ENCODE results near the gene LRRC7.
A peak's percentile ranks its signal among the peaks of the same experiment; 100 is the strongest.

LRRC7 gene

DNA sequence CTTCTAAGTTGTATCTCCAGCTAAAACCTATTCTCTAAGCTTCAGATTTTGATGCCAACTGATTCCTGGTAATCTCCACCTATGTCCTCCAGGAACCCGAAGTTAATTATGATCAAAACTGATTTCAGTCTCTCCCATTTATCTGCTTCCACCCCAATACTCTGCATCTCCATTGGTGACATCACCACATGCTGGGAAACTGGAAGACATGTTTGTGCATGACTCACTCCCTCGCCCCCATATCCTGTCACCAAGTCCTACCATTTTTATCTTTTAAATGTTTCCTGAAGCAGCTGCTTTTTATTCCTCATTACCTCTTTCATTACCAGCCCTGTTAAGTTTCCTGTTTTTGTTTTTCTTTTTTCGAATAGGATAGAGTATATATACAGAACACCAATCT lies 409.2 kb downstream of the LRRC7 start:
- no peak for DNase-seq (ENCODE audit: low spot score)

DNA sequence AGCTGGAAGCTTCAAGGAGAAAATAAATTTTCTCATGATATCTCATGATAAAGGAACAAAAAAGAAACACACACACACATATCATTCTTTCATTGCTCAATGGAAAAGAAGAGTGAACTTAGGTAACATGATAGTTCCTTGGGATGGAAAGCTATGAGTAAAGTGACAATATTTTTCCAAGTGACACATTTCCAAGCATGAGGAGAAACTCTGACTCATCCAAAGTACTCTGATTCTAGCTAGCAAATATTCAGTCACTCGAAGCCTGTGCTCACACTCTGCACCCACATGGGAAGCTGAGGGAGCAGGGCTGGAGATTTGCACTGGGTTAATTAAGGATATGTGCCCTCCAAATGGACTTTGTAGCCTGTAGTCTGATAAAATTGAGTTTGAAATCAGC lies 415.3 kb downstream of the LRRC7 start:
- peak; percentile 76 for DNase-seq (ENCODE audit: low spot score)

DNA sequence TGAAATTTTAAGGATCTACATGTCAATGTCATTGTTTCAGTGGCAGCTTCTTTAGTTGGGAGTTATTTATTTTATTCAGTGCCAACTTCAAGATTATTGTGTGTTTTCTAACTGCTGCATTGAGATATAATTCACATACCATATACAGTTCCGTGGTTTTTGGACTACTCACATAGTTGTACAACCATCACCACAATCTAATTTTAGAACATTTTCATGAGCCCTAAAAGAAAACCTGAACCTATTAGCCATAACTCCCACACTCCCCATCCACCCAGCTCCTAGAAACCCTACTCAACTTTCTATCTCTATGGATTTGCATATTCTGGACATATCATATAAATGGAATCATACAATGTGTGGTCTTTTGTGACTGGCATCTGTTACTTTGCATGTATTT lies 417.7 kb downstream of the LRRC7 start:
- DNase-seq (ENCODE audit: low spot score), result no peak

DNA sequence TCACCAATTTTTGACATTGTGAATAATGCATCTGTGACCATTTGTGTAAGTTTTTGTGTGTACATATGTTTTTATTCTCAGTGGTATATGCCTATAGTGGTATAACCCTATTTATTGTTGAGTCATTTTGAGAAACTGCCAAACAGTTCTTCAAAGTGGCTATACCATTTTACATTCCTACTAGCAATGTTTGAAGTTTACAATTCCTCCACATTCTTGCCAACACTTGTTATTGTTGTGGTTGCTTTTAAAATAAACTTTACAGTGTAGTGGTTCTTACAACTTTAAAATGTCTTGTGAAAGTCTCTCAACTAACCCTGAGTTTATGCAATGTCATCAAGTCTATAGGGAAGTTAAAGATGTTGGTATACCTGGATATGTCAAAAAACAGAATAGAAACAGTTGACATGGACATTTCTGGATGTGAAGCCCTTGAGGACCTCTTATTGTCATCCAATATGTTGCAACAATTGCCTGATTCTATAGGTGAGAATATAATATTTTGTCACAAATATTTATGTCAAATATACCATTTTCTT lies 418.2 kb downstream of the LRRC7 start:
- DNase-seq (ENCODE audit: low spot score), result no peak

DNA sequence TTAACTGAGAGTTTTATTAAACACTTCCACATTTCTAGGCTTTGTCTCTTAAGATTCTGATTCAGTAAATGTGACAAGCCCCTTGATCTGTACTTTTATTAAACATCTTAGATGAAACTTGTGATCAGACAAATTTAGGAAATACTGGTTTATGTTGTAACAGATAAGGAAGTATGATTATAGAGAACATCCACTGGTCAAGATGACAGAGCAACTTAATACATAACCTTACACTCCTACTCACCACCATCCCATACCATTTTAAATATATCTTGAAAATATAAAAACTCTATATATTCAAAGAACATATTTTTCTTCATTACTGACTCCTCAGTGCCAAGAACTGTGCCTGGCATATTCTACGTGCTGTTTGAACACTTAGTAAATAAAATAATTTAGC lies 420.2 kb downstream of the LRRC7 start:
- no peak for DNase-seq (ENCODE audit: low spot score)

DNA sequence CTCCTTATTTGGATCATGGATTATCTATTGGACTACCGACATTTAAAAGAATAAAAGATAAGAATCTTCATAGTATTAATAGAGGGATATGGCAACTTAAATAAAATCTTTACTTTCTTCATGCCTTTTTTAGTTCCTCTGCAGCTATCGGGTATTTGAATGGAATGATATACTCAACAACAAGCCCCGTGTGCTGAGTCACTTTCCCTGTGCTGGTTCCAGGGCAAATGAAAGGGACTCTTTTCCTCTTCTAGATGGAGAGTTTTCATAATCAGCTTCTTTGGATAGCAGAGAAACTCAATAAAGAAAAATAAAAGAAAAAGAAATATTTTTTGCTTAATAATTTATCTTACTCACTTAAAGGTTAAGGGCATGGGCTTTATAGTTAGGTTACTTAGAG lies 423.9 kb downstream of the LRRC7 start:
- peak; percentile 12 for DNase-seq (ENCODE audit: low spot score)

DNA sequence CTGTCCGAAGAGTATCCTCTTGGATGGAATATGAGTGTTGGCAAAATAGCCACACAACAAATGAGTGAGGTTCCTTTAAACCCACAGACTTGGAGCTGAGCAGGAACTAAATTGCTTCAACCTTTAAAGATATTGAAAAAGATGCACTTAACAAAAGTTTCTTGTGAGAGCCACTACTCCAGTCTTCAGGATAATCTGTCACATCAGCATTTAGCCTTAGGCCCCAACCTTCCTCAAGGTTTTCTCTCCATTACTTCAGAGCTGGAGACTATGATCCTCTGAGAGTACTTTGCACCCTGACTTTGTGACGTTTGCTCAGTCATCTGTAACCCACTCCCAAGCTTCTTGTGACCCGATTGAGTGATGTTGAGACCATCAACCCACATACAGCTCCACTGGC lies 424.9 kb downstream of the LRRC7 start:
- no peak for DNase-seq (ENCODE audit: low spot score)

DNA sequence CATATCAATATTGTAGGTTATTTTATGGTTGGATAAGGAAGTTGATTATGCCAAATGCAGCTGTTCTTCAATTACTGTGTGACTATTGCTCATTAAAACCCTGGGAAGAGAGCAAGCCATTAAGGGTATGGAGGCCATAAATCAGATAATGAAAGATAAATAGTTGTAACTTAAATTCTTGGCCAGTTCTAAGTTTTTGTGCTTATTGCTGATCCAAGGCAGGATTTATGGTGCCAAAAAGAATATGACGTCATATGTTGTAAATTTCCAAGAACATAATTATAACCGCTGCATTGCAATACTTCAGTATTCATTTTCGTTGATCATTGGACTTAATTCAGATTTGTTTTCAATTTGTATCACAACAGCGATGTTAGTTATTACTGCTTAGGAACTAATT lies 426.1 kb downstream of the LRRC7 start:
- DNase-seq (ENCODE audit: low spot score), result peak; percentile 5

DNA sequence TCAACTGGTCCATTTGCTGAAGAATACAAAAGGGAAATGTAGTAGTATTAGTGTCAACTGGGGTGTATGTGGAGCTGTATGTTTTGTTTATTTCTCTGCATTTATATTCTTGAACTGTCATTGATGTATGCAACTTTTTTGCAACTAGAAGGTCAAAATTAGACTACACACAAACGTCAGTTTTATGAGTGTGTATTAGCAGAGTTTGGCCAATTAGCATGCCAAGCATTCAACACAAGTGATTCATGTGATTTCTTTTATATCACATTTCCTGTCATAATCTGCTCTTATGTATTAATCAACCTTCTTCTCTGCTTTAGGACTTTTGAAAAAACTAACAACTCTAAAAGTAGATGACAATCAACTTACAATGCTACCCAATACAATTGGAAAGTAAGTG lies 426.5 kb downstream of the LRRC7 start:
- DNase-seq (ENCODE audit: low spot score), result no peak

DNA sequence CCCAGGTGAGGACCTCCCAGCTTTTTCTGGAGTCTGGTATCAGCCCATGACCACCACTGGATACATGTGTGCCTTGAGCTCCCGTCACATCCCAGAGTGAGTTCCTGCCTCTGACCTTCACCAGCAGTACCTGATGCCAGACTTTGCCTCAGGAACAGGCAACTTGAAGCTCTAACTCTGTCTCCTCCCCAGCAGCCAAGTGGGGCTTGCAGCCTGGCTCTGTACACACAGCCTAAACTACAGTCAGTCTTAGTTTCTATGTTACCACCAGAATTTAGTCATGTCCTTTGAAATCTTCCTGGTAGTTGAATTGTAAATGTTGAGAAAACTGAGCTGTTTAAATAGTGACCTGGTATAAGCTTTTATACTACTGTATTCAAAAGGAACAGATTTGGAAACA lies 431.1 kb downstream of the LRRC7 start:
- DNase-seq (ENCODE audit: low spot score), result no peak

DNA sequence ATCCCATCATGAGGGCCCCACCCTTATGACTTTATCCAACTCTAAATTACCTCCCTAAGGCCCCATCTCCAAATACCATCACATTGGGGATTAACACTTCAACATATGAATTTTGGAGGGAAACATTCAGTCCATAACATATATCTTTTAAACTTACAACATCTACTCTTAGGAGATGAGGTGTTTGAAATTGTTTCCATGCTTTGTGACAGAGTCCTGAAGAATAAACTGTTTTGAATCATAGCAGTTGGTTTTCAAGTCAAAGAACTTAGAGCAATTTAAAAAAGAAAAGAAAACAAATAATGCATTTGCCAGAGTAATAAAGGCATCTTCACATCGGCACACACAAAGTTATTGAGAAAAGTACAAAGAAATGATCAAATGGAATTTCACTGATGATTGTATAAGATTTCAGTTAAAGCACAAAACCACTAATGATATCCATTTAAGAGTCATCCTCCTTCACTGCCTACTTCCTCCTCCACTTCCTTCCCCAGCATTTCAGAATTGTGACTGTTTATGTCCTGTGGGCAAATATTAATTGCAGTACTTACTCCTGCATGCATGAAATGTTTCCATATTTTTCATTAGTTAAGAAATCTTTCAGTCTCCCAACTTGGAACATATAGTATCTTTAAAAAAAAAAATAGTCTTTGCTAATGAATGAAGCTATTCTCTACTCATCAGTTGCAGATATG lies 435.6 kb downstream of the LRRC7 start:
- DNase-seq (ENCODE audit: low spot score), result no peak

DNA sequence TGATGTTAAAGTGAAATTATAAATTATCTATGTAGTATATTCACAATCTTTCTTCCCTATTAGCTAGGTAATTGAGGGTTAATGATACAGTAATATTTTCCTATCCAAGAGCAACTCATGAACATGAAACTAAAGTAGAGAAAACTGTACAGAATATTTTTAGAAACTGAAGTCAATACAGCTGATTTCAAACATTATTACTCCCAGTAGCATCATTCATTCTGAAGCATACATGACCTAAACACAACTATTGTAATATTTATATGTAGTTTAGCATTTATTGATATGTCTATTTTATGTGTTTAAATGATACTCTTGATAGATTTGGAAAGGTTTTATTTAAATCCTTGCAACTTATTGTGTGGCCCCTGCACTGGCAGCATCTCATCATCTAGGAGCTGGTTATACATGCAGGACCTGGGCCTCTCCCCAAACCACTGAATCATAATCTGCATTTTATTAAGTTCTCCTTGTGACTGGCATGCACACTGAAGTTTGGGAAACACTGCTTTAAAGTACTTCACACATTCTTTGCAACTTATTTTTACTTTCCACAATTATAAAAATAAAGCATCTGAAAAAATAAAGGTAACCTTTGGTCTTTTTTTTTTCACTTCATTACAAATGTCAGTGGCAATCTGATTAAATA lies 437.8 kb downstream of the LRRC7 start:
- no peak for DNase-seq (ENCODE audit: low spot score)

DNA sequence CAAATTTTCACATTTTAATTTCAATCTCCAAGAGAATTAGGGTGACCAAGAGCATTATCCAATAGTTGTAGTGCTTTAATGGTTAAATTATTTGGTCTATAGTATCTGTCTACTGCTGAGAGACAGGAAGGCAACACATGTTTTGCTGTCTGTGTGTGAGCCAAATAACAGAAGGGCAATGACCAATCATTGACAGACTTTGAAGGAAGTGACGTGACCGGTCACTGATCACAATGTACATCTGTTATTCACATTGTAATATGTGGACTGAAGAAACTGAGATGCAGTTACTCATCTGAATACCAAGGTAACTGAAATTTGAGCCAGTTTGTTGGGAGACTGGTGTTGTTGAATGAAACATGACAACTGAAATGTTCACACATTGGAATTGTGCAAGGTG lies 440.9 kb downstream of the LRRC7 start:
- no peak for DNase-seq (ENCODE audit: low spot score)

DNA sequence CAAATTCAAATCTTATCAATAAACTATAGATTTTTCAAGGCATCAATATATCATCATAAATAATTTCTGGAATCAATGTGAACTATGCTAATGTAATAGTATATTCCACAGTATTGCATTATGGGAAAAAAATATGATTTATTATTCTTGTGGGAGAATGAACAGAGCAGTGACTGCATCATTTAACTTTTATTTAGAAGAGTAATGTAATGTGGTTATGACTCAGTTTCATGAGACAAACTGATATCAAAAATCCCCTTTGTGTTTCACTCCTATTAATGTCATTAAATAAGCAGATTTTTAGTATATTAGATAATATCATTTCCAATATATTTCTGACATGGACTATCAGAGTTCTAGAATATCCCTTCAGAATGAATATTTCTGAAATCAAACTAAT lies 450.0 kb downstream of the LRRC7 start:
- DNase-seq (ENCODE audit: low spot score), result no peak

DNA sequence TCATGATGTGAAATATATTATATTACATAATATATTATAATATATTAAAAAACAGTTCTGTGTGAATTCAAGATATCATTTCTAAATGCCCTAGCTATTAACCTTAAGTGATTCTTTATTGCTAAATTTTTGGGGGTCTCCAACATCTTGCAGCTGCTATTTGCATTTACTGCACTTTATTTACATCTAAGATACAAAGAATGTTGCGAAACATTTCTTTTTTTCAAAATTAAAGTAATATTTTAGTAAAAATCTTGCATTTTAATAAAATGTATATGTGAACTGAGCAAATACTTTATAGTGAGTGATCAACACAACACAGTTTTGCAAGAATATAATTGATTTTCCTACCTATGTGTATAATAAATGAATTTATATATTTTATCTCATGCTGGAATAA lies 456.6 kb downstream of the LRRC7 start:
- DNase-seq (ENCODE audit: low spot score), result no peak

DNA sequence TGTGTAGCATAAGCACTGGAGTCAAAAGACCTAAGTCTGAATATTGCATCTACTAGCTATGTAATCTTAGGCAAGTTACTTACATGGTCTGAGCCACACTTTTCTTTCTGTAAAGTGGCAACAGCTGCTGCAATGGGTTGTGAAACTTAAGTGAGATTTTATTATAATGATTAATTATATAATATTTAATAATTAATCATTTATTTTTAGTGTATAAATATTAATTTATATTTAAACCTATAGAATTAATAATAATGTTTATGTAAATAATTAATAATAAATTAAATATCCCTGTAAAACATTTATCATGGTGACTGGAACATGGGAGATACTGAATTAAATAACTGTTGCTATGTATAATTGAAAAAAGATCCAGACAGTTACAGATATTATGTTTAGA lies 457.3 kb downstream of the LRRC7 start:
- no peak for DNase-seq (ENCODE audit: low spot score)

DNA sequence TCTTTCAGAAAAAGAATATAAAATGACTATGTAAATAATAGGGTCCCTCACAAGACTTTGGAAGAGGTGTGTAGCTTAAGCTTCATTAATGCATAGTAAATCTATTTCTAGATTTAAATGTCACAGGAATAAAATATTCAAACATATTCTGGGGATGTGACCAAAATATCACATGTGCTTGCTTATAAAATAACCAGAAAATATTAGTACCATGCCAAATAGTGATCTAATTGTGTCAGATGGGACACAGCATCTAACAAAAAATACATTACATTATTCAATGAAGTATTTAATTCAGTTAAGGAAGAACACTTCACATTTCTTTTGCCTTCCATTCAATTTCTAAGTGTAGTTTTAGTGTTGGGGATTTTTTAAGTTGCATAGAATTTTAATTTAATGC lies 458.1 kb downstream of the LRRC7 start:
- no peak for DNase-seq (ENCODE audit: low spot score)

DNA sequence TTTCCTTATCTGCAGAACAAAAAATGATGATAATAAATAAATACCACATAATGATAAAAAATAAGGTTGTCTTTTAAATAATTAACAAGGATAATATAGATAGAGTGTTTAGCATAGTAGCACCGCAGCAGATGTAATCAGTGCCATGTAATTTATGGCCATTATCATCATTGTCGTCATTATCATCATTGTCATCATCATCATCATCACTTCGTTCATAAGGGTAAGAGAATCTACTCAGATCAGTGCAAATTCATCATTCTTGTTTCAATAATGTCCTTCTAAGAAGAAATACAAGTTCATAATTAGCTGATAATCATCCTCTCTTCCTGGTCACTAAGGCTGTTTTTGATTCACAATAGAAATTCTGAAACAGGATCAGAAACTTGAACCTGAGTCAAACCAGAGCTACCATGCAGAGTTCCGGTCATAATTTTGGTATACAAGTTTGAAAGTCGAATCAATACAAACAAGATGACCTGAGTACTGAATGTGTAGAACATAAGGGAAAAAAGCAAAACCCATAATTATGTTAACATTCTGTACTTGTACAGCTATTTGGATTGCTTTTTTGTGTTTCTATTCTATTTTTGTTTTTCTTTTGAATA lies 465.6 kb downstream of the LRRC7 start:
- DNase-seq (ENCODE audit: low spot score), result no peak

DNA sequence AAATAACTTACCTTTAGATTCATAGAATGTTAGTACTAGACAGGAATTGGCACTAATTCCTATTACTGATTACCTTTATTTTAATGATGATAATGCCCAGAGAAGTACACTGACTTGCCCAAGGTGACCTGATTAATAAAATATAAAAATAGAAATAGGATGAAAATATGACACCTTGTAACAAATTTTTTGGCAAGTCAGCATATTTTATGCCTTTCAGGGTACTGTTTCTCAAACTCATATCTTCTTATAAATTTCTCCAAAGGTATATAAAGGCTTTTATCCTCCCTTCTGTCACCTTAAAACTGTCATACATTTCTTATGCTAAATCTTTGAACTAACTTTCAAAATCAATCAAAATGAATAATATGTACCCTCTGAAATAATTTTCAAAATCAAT lies 466.2 kb downstream of the LRRC7 start:
- no peak for DNase-seq (ENCODE audit: low spot score)

DNA sequence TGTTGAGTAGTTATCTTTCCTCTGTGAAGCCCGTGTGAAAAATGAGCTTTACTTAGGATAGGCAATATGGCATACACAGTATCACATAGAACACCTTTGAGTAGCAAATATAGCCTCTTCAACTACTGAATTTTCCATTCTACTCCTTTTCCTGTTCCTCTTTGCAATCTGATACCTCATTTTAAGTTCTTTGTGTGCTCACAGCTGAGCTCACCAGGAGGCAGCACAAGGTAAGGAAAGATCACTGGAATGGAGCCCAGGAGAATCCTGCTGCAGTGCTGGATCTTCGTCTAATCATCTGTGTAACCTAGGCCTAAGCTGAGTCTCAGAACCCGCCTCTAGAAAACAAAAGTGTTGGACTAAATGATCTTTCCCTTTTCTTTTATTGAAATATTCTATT lies 466.7 kb downstream of the LRRC7 start:
- peak; percentile 56 for DNase-seq (ENCODE audit: low spot score)

DNA sequence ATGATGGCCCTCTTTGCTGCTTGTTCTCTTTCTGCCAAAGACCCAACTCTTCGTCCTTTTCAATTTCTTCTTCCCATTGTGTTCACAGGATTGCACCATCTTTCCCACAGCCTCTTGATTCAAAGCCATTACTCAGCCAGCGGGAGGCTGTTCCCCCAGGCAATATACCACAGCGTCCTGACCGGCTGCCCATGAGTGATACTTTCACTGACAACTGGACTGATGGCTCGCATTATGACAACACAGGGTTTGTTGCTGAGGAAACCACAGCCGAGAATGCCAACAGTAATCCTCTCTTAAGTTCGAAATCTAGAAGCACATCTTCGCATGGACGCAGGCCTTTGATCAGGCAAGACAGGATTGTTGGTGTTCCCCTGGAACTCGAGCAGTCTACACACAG lies 470.3 kb downstream of the LRRC7 start:
- DNase-seq (ENCODE audit: low spot score), result no peak

DNA sequence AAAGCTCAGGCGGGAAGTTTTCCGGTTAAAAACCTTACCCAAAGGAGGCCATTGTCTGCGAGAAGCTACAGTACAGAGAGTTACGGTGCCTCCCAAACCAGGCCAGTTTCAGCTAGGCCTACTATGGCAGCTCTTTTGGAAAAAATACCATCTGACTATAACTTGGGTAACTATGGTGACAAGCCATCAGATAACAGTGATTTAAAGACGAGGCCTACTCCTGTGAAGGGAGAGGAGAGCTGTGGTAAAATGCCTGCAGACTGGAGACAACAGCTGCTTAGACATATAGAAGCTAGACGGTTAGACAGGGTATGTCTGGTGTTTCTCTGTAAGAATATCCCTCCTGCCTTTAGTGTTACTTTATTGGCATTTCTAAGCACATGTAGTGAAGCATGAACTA lies 471.8 kb downstream of the LRRC7 start:
- DNase-seq (ENCODE audit: low spot score), result no peak

DNA sequence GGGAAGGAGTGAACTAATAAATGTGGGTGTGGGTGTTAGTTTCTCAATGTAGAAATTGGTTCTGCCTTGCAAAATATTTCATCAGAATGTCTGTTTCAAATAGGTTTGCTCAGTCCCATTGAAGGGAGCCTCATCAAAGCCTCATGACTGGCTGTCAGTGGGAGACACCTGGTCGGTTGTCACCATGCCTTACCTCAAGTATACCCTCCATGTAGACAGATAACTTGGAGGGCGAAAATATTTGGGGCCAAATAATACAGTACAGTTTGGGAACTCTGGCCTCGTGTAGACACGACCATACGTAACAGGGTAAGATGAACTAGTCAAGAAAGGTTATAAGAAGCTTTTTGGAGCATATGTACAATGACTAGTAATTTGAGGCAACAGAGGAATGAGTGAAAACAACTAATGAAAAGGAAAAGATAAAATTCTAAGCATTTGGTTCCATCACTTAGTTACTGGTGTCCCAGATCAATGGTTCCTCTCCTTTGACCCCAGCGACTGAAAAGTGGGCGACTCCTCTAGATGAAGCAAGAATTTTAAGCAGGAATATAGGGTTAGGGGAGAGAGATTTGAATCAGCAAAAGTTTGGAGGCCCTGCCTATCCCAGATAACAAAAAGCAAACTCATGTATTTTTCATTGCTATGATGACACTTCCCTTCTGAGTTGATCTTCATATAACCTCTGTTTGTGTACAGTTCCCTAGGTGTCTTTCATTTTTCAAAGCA lies 473.8 kb downstream of the LRRC7 start:
- DNase-seq (ENCODE audit: low spot score), result no peak
